Brain microvascular endothelial cell (primary cell): ENCODE data around the gene SLC39A6.

Source experiments
- DNase-seq: peaks from one replicate; pipeline ENCODE4 v3.0.0-alpha.2; 2020
- H3K27ac ChIP-seq: fragments of 250-450 bp; sonication (Bioruptor Pico); 2 replicates; pipeline ENCODE4 v1.5.1; 2020; ENCODE audit warnings: mild to moderate bottlenecking, moderate library complexity
- H3K27me3 ChIP-seq: fragments of 250-450 bp; sonication (Bioruptor Pico); replicated peaks from 2 replicates; pipeline ENCODE4 v1.5.1; 2020; ENCODE audit warnings: mild to moderate bottlenecking
- H3K36me3 ChIP-seq: fragments of 250-450 bp; sonication (Bioruptor Pico); replicated peaks from 2 replicates; pipeline ENCODE4 v1.5.1; 2020; ENCODE audit warnings: mild to moderate bottlenecking
- H3K4me3 ChIP-seq: 2 replicates; pipeline ENCODE4 v1.5.1; 2011; ENCODE audit warnings: low read depth, mild to moderate bottlenecking, control low read depth, low read length, moderate library complexity
- in situ Hi-C: cut with HindIII; loops from 2 replicates; pipeline ENCODE4 v1.10.0; 2017; ENCODE audit warnings: low sequenced_read_pairs, low pct_ligation_motif_present
- TF ChIP-seq, protein P1 (sequence below): IDR thresholded peaks from 2 replicates; pipeline ENCODE4 v1.5.1; 2011; ENCODE audit warnings: low read depth, mild to moderate bottlenecking, moderate library complexity, low read length, control low read depth, inconsistent platforms; ENCODE audit errors: missing control alignments

Gene SLC39A6

DNA sequence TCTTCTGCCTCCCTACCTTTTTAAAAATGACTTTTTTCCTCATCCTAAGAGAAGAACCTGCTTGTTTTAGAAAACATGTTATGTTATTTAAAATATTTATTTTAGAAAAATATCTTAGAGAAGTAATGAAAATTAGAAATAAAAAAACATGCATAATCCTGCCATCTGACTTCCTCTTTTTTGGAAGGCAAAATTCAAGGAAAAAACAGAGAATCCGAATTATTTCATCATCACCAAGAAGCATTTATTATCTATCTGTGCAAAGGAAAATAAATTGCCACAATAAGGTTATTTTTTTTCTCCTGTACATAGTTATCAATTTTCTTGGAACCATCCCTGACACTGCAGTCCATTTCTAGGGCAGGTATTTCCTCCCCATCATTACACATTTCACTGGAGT is 14.4 kb downstream of the SLC39A6 start:
- no peak for DNase-seq
- Histone ChIP-seq H3K4me3 (no peak overlapping the region), H3K36me3 (peaks cover 9% of the 10 kb centered on the region), H3K27me3 (no peaks in the 10 kb centered on the region), H3K27ac (no peak overlapping the region)
- TF ChIP-seq, protein P1, sequence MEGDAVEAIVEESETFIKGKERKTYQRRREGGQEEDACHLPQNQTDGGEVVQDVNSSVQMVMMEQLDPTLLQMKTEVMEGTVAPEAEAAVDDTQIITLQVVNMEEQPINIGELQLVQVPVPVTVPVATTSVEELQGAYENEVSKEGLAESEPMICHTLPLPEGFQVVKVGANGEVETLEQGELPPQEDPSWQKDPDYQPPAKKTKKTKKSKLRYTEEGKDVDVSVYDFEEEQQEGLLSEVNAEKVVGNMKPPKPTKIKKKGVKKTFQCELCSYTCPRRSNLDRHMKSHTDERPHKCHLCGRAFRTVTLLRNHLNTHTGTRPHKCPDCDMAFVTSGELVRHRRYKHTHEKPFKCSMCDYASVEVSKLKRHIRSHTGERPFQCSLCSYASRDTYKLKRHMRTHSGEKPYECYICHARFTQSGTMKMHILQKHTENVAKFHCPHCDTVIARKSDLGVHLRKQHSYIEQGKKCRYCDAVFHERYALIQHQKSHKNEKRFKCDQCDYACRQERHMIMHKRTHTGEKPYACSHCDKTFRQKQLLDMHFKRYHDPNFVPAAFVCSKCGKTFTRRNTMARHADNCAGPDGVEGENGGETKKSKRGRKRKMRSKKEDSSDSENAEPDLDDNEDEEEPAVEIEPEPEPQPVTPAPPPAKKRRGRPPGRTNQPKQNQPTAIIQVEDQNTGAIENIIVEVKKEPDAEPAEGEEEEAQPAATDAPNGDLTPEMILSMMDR = no peak
- in situ Hi-C loops = no loop called here

DNA sequence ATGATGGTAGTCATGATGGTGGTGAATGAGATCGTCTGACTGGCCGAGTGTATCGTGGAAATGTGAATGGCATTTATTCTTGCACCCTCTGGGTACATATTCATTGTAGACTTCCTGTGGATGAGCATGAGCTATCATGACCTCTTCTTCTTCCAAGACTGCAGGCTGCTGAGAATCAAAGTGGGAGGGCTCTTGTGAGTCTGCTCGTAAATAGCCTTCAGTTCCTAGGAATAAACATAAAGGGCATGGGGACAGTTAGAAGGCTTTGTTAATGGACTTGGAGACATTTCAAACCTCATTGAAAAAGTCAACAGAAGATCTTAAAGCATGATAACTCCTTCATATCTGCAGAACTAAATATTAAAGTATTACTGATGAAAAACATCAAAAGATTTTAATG is 14.9 kb downstream of the SLC39A6 start:
- Histone ChIP-seq H3K36me3 (peaks cover 9% of the 10 kb centered on the region), H3K4me3 (no peak overlapping the region), H3K27me3 (no peaks in the 10 kb centered on the region), H3K27ac (no peak overlapping the region)
- in situ Hi-C loops = no loop called here
- TF ChIP-seq, protein P1 = no peak
- DNase-seq = no peak

DNA sequence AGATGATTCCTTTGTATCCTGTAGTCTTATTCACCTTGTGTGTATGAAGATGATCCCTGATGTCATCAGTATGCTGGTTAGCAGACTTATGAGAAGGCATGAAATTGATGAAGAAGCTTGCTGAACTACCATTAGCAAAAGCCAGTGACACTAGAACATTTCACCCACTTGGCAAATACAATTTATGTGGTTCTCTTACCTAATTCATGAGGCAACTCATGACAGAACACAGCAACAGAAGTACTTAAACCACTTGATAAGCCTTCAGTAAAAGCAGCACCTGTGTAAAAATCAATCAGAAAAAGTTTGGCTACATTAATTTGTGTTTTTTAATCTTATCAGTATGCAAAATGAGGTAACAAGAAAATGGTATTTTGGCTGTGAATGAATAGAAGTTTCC is 16.8 kb downstream of the SLC39A6 start:
- TF ChIP-seq, protein P1 = no peak
- peaks cover 9% of the 10 kb centered on the region for H3K36me3 ChIP-seq
- no peak for DNase-seq

DNA sequence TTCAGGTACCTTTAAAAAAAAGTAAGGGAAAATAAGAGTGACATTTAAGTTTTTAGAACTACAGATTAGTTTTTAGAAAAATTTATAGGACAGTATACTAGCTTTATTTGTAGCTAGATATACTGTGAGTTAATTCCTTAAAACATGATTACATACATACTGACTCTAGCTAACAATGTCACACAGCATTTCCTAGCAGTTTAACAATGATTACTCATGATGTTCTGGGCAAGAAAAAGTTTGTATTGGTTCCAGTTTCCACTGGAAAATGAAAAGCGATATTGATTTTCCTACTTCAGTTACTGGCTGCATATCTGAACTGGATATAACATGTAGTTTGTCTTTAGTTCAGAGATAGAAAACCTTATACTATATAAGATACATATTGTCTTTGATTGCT is 19.4 kb downstream of the SLC39A6 start:
- Histone ChIP-seq H3K36me3 (peaks cover 9% of the 10 kb centered on the region), H3K27me3 (no peaks in the 10 kb centered on the region), H3K27ac (no peak overlapping the region), H3K4me3 (no peak overlapping the region)
- TF ChIP-seq, protein P1 = no peak
- in situ Hi-C loops = no loop called here
- no peak for DNase-seq

More for the DNA sequence above, 16.8 kb downstream of the SLC39A6 start:
- in situ Hi-C loops = no loop called here
- Histone ChIP-seq H3K27me3 (no peaks in the 10 kb centered on the region), H3K27ac (no peak overlapping the region), H3K4me3 (no peak overlapping the region)

DNA sequence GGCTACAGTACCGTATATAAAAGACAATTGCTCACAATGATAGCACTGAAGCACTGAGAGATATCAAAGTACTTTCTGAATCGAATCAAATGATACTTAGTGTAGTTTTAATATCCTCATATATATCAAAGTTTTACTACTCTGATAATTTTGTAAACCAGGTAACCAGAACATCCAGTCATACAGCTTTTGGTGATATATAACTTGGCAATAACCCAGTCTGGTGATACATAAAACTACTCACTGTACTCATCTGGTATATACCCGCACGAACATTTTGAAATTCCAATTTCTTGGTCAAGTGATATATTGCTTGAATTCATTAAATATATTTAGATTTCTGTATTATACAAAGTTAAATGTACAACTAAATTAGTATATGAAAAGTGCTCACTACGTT is 20.5 kb downstream of the SLC39A6 start:
- no peak for DNase-seq
- H3K36me3 ChIP-seq = peaks cover 3% of the 10 kb centered on the region
- in situ Hi-C loops = no loop called here
- no peak overlapping the region for H3K27ac ChIP-seq
- H3K4me3 ChIP-seq = no peak overlapping the region
- H3K27me3 ChIP-seq = no peaks in the 10 kb centered on the region
- TF ChIP-seq, protein P1 = no peak

DNA sequence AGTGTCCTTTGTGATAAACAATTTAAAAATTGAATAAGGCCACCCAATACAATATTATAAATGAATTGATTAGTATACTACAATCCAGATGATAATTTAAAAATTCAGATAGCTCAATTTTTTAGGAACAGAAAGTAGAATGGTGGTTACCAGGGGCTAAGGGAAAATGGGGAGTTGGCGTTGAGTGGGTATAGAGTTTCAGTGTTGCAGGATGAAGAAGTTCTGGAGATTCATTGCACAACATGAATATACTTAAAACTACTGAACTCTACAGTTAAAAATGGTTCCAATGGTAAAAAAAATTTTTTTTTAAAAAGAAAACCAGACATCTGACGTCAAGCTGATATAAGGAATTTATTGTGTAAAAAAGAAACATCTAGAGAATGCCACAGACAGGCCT is 20.9 kb downstream of the SLC39A6 start:
- Histone ChIP-seq H3K27ac (no peak overlapping the region), H3K4me3 (no peak overlapping the region), H3K36me3 (peaks cover 3% of the 10 kb centered on the region), H3K27me3 (no peaks in the 10 kb centered on the region)
- TF ChIP-seq, protein P1 = no peak
- in situ Hi-C loops = no loop called here
- DNase-seq = no peak
